Hematopoietic multipotent progenitor cell treated with erythropoietin and hydrocortisone succinate and interleukin-3 and kit ligand, for 15 days (in vitro differentiated cells): ENCODE data around the gene IL4I1.

Source experiments
- DNase-seq: peaks from one replicate; pipeline ENCODE4 v3.0.0-alpha.2; 2015; ENCODE audit warnings: low spot score

Gene IL4I1

DNA sequence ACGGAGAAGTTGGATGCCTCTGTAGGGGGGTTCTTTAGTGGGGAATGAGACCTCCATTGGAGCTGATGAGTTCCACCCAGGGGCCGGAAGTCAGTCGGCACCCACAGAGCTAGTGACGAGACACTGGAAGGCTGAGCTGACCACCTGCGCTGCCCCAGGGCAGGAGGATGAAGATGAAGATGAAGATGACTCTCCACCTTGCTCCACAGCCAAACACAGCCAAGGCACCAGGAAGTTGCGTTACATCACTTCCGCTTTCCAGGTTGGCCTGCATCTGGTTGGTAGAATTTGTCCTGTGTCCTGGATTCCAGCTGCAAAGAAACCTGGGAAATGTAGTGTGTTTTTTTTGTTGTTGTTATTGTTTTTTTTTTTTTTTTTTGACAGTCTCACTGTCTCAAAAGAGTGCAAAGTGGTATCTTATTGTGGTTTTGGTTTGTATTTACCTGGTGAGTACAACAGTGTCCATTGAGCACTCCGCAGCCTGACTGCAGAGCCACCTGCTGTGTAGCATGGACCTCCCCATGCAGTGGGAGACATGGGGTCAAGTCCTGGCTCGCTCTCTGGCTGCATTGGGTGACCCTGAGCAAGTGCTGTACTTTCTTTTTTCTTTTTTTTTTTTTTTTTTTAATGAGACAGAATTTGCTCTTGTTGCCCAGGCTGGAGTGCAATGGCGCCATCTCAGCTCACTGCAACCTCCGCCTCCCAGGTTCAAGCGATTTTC is 17.3 kb downstream of the IL4I1 start:
- DNase-seq, result no peak

DNA sequence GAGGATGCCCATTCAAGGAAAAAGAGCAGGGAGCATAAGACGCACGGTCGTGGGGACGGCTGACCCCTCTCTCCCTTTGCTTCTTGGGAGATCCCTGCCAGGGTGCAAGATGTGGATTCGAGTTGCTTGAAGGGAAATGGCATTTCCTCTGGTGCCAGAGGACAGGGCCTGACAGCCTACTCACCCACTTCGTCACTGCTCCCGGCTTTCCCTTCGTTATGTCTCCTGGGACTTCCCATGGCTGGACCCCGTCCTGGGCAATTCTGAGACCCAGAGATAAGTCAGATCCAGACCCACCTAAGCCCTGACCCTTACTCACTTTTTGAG is 18.0 kb downstream of the IL4I1 start:
- DNase-seq, result no peak

- peak; percentile 99 for DNase-seq
These were observed 18.6 kb downstream of the IL4I1 start for GRCh38 chr19:49877879-49878743.

- DNase-seq, result peak; percentile 100
These were observed 19.4 kb downstream of the IL4I1 start, which contains the start of the genes AKT1S1 and TBC1D17 for GRCh38 chr19:49877020-49877878. AKT1S1 (minus strand) TSS chr19:49877355; CDS start chr19:49873295, 4,060 bp downstream. TBC1D17 (plus strand) TSS chr19:49877702; CDS start chr19:49877724, 22 bp downstream.

- DNase-seq, result peak; percentile 99
These were observed 20.2 kb downstream of the IL4I1 start for GRCh38 chr19:49876422-49877019.

DNA sequence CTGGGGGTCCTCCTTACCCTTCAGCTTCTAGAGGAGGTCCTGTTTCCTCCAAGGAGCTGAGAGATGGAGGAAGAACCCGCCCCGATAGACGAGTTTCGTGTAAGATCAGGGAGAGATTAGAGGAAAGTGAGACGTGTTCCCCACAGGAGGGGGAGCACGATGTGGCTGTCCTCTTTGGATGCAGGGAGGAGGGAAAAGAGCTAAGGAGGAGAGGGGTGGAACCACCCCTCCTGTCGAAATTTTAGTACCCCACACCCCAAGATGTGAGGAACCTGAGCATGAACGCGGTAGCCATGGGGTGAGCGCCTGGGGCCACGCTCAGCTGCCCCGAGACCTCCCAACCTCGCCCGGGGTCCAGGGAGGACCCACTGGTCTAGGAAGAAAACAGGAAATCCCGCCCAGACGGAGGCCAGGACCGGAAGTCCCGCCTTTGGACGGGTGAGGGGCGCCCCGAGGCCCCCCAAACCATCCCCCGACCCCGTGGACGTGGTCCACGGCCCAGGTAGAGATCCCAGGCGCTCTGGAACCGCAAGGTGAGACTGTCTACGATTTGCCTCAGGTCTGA is 20.7 kb downstream of the IL4I1 start:
- DNase-seq, result peak; percentile 71

DNA sequence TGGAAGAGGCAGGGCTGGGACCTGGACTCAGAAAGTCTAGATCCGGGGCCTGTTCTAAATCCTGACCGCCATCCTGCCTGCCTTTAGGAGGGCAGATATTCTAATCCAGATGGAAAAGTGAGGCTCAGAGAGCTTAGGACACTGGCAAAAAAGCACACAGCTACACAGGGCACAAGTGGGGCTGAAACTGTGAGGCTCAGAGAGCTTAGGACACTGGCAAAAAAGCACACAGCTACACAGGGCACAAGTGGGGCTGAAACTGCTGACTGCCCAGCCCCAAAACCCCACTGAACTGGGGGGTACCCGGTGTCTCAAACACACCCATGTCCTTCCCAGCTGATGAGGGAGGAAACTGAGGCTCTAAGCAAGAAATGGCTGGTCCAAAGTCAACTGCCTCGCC is 21.5 kb downstream of the IL4I1 start:
- DNase-seq, result no peak

- no peak for DNase-seq
These were observed 22.1 kb downstream of the IL4I1 start for GRCh38 chr19:49874503-49875157.

- no peak for DNase-seq
These were observed 22.9 kb downstream of the IL4I1 start for GRCh38 chr19:49873834-49874233.

- no peak for DNase-seq
These were observed 23.6 kb downstream of the IL4I1 start for GRCh38 chr19:49873129-49873521.

DNA sequence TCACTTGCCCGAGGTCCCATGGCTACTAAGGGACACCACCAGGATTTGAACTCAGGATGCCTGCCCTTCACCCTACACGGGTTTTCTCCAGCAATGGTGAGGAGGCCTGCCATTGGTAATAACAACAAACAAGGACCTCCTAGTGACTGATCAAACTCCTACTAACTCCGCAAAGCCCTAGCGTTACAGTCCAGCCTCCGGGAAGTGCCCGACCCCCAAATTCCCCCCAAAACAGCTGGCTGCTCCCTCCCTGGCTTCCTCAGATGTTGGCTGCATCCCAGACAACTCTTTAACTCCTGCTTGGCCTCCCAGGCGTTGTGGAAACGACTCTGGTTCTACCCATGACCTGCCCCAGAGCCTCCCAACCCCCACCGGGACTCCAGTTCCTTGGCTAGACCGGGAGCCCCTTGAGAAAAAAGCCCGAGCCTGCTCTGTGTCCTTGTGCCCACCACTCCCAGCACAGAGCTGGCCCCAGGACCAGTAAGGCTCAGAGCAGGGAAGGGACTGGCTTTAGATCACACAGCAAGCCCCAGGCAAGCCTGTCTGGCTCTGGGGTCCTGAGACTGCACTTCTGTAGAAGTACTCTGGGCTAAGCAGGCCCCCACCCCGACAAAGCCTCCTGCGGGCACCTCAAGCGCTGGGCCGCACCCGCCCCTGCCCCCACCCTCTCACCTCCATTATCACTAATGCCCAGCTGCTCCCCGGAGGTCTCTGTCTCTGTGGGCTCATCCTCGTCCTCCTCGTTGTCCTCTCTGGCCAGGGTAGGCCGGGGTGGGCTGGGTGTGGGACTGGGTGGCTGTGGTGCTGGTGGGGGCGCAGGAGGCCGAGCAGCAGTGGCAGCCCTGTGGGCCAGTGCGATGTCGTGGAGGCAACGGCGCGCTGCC is 24.2 kb downstream of the IL4I1 start:
- peak; percentile 71 for DNase-seq

- no peak for DNase-seq
These were observed 25.2 kb downstream of the IL4I1 start for GRCh38 chr19:49871349-49871985.

DNA sequence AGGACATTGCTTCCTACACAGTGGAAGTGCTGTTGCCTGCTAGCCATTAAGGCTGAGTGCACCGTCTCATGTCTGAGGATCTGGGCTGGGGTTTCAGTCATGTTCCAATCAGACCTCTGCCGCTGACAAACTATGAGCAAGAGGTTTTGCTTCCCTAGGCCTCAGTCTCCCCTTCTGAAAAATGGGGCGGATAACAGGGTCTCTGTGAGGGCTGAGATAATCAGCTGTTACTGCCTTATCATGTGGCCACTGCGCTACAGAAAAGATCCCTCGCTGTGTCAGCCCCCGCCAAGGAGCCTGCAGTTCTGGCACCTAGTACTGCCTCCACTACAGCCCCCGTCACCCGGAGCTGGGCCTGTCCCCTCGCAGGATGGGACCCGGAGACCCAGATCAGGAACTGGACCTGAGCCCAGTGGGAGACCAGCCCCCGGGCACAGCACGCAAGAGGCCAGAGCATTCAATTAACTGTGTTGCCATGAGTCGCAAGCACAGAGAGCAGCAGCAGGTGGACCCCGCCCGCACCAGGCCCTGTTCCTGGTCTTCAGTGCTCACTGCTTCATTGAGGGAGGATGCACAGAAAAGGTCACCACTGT is 26.3 kb downstream of the IL4I1 start:
- peak; percentile 51 for DNase-seq

DNA sequence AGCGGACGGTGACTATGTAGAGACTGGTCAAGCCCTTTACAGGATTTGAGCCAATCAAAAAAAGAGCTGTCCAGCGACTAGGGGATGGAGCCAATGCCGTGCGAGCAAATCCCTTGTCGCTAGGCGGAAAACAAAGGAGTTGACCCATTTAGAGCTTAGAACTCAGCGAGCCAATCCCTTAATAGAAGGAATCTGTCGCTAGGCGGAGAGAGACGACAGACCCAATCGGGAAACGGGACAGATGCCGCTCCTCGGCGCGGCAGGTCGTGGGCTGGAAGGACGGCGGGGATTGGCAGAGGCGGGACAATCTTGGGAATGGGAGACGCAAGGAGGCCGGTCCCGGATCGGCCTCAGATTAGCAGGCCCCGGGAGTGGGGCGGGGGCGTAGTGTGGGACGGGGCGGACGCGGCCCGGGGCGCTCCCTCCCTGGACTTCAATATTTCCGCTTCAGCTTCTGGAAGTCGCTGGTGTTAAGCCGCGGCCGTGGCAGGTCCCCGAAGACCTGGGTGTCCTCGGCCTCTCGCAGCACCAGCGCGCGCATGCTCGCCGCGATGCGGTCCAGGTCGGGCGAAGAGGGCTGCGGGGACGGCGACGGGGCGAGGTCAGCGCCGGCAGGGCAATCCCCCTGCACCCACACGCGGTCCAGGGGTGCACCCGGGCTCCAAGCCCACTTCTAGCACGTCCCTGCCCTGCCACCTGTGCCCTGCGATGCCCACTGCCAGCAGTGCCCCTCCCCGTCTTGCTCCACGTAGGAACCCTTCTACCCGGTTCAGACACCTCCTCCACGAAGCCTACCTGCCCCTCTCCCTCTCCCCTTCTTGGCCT is 27.0 kb downstream of the IL4I1 start:
- DNase-seq, result peak; percentile 99

- DNase-seq, result no peak
These were observed 27.6 kb downstream of the IL4I1 start for GRCh38 chr19:49869009-49869483.

DNA sequence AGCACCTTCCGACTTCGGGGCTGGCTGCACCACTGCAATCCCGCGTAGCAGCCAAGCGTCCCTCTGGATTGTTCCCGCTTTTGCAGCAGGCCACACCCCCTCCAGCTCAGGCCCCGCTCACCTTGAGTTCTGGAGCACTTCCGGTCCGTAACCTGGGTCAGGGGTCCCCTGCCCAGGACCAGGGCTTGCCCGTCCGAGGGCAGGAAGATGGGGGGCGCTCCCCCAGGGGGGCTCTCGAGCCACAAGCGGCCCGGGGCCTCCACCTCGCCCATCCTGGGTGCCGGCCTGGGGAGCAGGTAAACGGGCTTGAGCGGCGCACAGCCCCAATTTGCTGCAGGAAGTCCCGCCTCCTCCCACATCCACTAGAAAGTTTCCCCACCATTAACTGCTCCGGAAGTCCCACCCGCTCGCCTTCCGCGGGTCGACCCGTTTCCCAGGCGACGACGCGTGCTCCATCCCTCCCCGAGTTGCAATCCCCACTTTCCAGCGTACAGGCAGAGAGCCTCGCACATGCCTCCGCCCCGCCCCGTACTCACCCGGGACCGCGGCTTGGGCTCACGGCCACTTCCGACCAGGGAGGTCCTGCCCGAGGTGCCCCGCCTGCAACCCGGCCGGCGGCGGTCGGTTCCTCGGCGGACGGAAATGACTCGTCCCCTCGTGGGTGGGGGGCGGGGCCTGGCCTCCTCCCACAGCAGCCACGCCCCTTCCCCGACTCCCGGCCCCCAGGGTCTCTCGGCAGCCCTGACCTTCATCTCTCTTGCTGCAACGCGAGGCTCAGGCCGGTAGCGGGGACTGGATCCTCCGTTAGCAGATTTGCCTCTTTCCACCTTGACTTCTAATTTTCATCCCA is 29.5 kb downstream of the IL4I1 start, which contains the start of gene PNKP:
PNKP (minus strand) TSS at position 644 of the 850 bp plus-strand sequence; CDS start at position 272, 372 bp downstream.
- DNase-seq, result peak; percentile 79

GRCh38 chr19:49864890-49865289 is 31.8 kb downstream of the IL4I1 start:
- DNase-seq, result no peak
